Epithelial cell of proximal tubule (primary cell): ENCODE results near the gene GALNT18. TPM values are rescaled to one million over a fixed set of nuclear protein-coding genes. Genes with fewer than 3 reads are reported as not detected.

Source experiments
- DNase-seq: peaks from one replicate; pipeline ENCODE4 v3.0.0-alpha.2; 2011; ENCODE audit warnings: low read depth
- H3K4me3 ChIP-seq: 2 replicates; pipeline ENCODE4 v1.5.1; 2011; ENCODE audit warnings: low read depth, mild to moderate bottlenecking, low read length
- total RNA-seq: library from RNA; depleted of rRNA; stranded (reverse); fragments of >200 nt; gene quantifications from 2 replicates; pipeline ENCODE4 v1.2.3, GENCODE V29; 2015
- TF ChIP-seq, protein P1 (sequence below): conservative IDR thresholded peaks from 2 replicates; pipeline ENCODE4 v1.5.1; 2012; ENCODE audit warnings: low read depth, mild to moderate bottlenecking, low read length

The GALNT18 gene
- total RNA-seq, 1 donor from 2014 or later, result 7.8 TPM

DNA sequence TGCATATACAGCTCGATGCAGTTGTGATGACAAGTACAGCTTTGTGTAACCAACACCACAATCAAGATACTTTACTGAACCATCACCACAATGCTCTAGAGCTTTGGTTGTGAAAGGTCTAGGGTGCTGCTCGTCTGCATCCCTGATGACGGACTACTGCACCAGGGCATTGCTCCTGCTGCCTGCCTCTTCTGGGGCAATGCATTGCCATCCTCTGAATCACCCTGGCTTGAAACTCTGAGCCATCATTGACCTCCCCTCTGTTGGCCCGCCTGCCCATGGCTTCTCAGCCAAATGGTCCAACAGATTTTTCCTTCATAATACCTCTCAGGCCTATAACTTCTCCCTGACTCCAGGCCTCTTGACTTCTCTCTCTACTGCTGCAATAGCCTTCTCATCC, 191.4 kb downstream of the GALNT18 start:
- no peak for DNase-seq
- H3K4me3 ChIP-seq, result no peak overlapping the region
- TF ChIP-seq, protein P1, sequence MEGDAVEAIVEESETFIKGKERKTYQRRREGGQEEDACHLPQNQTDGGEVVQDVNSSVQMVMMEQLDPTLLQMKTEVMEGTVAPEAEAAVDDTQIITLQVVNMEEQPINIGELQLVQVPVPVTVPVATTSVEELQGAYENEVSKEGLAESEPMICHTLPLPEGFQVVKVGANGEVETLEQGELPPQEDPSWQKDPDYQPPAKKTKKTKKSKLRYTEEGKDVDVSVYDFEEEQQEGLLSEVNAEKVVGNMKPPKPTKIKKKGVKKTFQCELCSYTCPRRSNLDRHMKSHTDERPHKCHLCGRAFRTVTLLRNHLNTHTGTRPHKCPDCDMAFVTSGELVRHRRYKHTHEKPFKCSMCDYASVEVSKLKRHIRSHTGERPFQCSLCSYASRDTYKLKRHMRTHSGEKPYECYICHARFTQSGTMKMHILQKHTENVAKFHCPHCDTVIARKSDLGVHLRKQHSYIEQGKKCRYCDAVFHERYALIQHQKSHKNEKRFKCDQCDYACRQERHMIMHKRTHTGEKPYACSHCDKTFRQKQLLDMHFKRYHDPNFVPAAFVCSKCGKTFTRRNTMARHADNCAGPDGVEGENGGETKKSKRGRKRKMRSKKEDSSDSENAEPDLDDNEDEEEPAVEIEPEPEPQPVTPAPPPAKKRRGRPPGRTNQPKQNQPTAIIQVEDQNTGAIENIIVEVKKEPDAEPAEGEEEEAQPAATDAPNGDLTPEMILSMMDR, result no peak

DNA sequence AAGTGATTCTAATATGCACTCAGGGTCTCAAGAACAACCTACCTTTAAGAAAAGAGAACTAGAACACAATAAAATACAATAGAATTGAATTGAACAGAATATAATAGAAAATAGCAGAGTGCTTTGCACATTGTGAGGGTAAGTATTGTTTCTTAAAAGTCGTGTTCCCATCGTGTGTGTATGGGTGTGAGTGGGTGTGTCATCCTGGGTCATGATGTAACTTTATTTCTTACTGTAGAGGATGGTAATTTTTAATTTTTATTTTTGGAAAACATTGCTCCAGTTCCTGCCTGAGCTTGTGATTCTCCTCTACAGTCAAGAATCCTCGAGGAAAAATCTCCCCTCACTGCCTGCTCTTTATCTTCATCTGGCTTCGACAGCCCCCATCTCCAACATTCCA, 193.1 kb downstream of the GALNT18 start:
- DNase-seq, result no peak
- H3K4me3 ChIP-seq, result no peak overlapping the region
- TF ChIP-seq, protein P1, result no peak

DNA sequence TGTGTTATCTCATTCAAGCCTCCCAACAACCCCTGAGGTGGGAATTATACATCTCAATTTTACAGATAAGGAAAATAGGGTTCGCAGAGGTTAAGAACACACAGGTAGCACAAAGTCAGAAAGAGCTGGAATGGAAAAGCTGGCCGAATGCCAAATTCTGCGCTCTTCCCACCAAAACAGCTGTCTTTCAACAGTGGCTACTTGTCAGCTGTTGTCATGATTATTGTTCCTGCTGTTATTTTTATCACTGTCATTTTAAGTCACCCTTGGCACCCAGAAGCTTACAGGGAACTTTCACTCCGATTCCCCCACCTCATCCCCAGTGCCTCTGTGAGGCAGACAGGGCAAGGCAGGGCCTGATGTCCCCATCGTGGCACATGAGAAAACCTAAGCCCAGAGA, 194.3 kb downstream of the GALNT18 start:
- no peak for DNase-seq
- H3K4me3 ChIP-seq, result no peak overlapping the region
- TF ChIP-seq, protein P1, result no peak

DNA sequence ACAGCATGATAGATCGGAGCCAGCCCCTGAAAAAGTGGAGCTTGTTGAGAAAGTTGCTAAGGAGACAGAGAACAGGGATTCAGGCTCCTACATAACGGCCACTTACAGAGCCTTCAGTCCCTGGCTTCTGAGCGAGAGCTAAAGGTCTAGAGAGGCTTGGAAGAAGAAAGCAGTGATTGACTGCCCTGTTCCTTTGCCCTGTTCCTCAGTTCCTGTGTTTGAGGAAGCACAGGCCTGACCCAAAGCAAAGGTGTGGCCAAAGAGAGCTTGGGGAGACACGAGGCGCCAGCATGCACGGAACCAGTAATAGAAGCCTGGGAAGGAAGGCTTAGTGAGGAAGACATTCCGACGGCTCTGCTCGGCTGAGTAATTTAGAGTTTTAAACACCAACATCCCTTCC, 194.7 kb downstream of the GALNT18 start:
- H3K4me3 ChIP-seq, result no peak overlapping the region
- TF ChIP-seq, protein P1, result no peak
- DNase-seq, result no peak

DNA sequence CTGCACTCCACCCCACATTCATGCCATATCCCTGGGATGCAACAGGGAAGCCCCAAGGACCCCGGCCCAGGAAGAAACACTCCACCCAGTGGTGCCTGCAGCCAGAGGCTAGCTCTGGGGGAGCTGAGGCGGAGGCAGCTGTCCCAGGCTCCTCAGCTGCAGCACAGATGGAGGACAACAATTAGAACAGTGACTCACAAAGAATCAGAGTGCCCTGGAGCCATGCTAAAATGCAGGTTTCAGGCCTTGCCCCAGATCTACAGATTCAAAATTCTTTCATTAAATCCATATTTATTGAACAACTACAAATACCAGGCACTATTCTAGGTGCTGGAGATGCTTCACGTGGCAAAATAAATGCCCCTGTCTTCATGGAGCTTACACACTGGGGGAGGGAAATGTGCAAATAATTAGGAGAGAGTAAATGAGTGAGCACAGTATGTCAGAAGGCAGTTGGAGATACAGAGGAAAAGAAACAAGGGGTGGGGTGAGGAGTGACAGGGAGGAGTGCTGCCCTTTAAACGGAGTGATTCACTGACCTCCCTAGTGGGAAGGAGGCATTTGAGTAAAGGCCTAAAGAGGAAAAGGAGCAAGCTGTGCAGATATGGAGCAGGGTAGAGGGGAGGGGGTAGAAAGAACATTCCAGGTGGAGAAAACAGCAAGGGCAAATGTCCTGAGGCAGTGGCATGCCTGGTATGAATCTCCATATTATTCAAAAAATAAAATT, 195.4 kb downstream of the GALNT18 start:
- H3K4me3 ChIP-seq, result no peak overlapping the region
- TF ChIP-seq, protein P1, result no peak
- DNase-seq, result no peak

DNA sequence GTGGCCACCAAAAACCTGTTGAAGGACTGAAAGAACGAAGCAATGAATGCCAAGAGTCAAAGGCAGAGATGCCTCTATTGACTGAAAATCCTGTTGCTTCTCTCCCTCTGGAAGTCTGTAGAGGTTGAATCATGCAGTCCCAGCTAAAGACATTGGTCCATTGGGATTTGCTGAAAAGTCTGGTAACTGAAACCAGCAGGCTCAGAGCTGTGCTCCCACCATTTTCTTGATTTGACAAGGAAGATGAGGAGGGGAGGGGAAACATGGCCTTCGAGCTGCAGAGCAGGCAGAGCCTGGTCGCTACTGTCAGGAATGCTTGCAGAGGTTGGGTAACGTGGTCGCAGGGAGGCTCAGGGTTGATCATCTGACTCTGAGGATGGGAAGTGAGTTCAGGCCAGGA, 196.0 kb downstream of the GALNT18 start:
- DNase-seq, result no peak
- no peak overlapping the region for H3K4me3 ChIP-seq
- TF ChIP-seq, protein P1, result no peak

DNA sequence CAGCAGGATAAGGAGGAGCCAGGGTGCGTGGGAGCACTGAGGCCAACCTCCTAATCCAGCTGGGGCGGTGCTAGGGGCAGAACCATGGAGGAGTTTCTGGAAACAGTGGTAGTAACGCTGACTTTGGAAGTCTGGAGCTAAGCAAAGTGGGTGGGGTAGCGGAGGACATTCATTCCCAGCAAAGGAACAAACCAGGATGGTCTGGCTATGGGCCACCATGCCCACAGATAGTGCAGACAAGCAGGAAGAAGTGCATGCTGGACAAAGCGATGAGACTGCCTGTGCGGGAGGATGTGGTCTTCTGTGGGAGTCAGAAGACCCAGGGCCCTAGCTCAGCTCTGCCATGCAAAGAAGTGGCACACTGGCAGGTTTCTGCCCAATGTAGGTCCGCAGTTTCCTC, 197.1 kb downstream of the GALNT18 start:
- DNase-seq, result no peak
- TF ChIP-seq, protein P1, result no peak
- no peak overlapping the region for H3K4me3 ChIP-seq
